ENCODE results near the gene JKAMP. TPM values are rescaled to one million over a fixed set of nuclear protein-coding genes. Genes with fewer than 3 reads are reported as not detected.
A peak's percentile ranks its signal among the peaks of the same experiment; 100 is the strongest.

The JKAMP gene
- total RNA-seq, 3 donors from 2014 or later: 32.9 to 39.2 (median 37.4) TPM

DNA sequence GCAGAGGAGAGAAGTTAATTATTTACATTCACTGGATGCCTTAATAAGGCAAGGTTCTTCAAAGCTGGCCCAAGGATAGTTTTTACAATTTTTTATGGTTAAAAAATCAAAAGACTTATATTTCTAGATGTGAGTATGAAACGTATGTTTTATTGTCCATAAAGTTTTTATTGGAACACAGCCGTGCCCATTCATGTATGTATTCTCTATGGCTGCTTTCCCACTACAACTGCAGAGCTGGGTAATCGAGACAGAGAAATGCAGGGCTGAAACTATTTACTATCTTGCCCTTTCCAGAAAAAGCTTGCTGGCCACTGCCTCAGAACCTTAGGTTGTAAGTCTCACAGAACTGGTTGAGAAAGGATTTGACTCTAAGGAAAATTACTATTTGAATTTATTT lies 16.4 kb downstream of the JKAMP start:
- no peaks in the 10 kb centered on the region for H3K36me3 ChIP-seq (ENCODE audit: low read depth)
- H3K4me1 ChIP-seq (ENCODE audit: low read depth): no peaks in the 10 kb centered on the region
- H3K9me3 ChIP-seq: no peaks in the 10 kb centered on the region
- intact Hi-C loops (cut with DNase I, micrococcal nuclease): no loop called here
- TF ChIP-seq, protein P1, sequence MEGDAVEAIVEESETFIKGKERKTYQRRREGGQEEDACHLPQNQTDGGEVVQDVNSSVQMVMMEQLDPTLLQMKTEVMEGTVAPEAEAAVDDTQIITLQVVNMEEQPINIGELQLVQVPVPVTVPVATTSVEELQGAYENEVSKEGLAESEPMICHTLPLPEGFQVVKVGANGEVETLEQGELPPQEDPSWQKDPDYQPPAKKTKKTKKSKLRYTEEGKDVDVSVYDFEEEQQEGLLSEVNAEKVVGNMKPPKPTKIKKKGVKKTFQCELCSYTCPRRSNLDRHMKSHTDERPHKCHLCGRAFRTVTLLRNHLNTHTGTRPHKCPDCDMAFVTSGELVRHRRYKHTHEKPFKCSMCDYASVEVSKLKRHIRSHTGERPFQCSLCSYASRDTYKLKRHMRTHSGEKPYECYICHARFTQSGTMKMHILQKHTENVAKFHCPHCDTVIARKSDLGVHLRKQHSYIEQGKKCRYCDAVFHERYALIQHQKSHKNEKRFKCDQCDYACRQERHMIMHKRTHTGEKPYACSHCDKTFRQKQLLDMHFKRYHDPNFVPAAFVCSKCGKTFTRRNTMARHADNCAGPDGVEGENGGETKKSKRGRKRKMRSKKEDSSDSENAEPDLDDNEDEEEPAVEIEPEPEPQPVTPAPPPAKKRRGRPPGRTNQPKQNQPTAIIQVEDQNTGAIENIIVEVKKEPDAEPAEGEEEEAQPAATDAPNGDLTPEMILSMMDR (IDR thresholded peaks at IDR 0.05): no peak
- DNase-seq (peak in 1 of 3 donors; percentile 31), ATAC-seq (peak; percentile 94)
- H3K4me3 ChIP-seq: no peak overlapping the region

DNA sequence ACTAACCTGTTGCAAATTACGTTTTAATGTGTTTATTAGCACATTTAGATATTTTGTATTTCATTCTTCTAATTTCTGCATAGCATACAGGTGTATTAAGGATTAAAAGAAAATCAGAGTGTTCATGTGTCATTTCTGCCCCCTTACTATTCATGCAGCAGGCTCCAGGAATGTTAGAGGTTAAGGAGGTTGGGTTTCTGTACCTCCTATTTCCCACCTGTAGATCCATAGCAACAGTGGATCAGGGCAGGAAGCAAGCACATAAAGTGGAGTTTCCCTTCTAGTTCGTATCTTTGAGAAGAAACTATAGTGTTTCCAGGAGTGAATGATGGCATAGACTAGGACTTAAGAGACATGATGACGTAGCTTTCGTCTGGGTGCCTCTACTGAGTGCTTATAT lies 18.9 kb downstream of the JKAMP start:
- TF ChIP-seq, protein P1 (IDR thresholded peaks at IDR 0.05): no peak
- DNase-seq (no peak), ATAC-seq (no peak)
- intact Hi-C loops (cut with DNase I, micrococcal nuclease): no loop called here
- no peaks in the 10 kb centered on the region for H3K9me3 ChIP-seq
- H3K4me3 ChIP-seq: no peak overlapping the region
- H3K4me1 ChIP-seq (ENCODE audit: low read depth): no peaks in the 10 kb centered on the region
- H3K36me3 ChIP-seq (ENCODE audit: low read depth): no peaks in the 10 kb centered on the region

DNA sequence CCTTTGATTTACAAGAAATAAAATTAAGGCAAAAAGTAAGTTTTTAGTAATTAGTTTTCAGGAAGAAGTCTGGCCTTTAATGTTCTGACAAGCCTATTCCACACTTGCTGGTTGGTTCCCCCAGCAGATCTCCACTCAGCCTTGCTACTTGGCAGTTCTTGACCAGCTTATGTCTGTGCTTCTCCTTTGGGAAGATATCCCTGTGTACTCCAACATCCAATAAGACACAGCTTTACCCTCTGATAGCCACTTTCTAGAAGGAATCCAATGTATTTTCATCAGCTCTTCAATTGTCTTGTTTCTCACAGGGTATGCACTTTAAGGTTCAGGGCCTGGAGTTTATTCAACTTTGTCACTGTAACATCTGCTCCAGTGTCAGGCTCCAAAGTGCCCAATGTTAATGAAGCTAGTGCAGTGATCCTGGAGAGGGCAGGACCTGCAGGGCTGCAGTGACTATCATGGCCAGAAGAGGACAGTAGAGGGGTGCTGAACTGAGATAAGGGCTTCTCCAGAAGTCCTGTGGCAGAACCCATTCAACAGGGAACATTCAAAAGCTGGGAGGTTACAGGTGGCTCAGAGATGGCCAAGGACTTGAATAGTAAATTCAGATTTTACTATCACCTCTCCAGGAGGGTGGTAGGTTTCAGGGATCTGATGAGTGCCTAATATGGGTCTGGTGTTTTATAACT lies 22.9 kb downstream of the JKAMP start:
- peak; percentile 96 for ATAC-seq
- Histone ChIP-seq H3K4me3 (no peak overlapping the region), H3K36me3 (ENCODE audit: low read depth) (no peaks in the 10 kb centered on the region), H3K9me3 (no peaks in the 10 kb centered on the region), H3K4me1 (ENCODE audit: low read depth) (peaks cover 8% of the 10 kb centered on the region)
- intact Hi-C loops (cut with DNase I, micrococcal nuclease): loop anchor here in 1 of 2 donors (2.0 kb wide), 1 partner anchor 70 kb away; the partner anchor contains the start of gene CCDC175
- TF ChIP-seq, protein P1 (IDR thresholded peaks at IDR 0.05): peak; percentile 88
- DNase-seq: peak in 2 of 3 donors; percentile 79 to 88

DNA sequence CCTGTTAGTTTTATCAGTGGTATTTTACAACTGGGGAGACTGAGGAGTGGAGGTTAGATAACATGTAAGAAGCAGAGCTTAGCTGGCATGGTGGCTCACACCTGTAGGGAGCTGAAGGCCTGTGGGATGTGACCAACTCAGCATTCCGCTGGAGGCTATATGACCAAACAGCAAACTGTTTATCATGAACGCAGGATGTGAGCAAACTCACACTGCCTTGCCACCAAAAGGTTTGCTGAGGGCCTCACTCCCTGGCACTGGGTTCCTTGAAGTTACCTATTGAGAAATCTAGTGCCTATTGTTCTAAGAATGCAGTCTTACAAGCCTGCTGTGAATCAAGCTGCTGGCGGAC lies 23.4 kb downstream of the JKAMP start:
- intact Hi-C loops (cut with DNase I, micrococcal nuclease): loop anchor here in 1 of 2 donors (2.0 kb wide), 1 partner anchor 69 kb away; the partner anchor contains the start of gene CCDC175
- no peaks in the 10 kb centered on the region for H3K9me3 ChIP-seq
- H3K36me3 ChIP-seq (ENCODE audit: low read depth): no peaks in the 10 kb centered on the region
- H3K4me1 ChIP-seq (ENCODE audit: low read depth): peaks cover 8% of the 10 kb centered on the region
- no peak overlapping the region for H3K4me3 ChIP-seq
- TF ChIP-seq, protein P1 (IDR thresholded peaks at IDR 0.05): no peak
- DNase-seq (no peak), ATAC-seq (no peak)

DNA sequence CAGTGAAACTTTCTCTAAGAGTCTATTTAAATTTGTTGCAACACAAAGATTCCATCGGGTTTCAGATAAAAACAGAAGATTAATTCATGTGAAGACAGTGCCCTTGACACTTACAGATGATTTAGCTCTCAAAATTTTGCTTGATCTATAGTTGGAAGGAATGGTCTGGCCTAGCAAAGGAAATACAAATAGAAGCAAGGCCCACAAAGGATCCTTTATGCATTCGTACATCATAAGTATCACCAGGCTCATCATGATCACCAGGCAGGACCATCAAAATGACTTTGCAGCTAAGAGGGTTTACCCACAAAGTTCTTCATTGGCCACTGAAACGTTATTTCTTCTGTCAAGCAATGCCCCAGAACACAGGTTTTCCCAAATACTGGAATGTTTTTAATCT lies 24.8 kb downstream of the JKAMP start:
- intact Hi-C loops (cut with DNase I, micrococcal nuclease): no loop called here
- TF ChIP-seq, protein P1 (IDR thresholded peaks at IDR 0.05): no peak
- Histone ChIP-seq H3K4me1 (ENCODE audit: low read depth) (peaks cover 8% of the 10 kb centered on the region), H3K36me3 (ENCODE audit: low read depth) (no peaks in the 10 kb centered on the region), H3K9me3 (no peaks in the 10 kb centered on the region), H3K4me3 (no peak overlapping the region)
- ATAC-seq: no peak
- DNase-seq: no peak

Measured in mucosa of descending colon (tissue), 3 donors.